Measurements from ENCODE around the gene FUOM.
"Not testable (repeated sequence)": the region's sequence is repeated elsewhere in the genome, so short reads cannot be mapped to it uniquely, and the experiment has no call there.

FUOM gene

DNA sequence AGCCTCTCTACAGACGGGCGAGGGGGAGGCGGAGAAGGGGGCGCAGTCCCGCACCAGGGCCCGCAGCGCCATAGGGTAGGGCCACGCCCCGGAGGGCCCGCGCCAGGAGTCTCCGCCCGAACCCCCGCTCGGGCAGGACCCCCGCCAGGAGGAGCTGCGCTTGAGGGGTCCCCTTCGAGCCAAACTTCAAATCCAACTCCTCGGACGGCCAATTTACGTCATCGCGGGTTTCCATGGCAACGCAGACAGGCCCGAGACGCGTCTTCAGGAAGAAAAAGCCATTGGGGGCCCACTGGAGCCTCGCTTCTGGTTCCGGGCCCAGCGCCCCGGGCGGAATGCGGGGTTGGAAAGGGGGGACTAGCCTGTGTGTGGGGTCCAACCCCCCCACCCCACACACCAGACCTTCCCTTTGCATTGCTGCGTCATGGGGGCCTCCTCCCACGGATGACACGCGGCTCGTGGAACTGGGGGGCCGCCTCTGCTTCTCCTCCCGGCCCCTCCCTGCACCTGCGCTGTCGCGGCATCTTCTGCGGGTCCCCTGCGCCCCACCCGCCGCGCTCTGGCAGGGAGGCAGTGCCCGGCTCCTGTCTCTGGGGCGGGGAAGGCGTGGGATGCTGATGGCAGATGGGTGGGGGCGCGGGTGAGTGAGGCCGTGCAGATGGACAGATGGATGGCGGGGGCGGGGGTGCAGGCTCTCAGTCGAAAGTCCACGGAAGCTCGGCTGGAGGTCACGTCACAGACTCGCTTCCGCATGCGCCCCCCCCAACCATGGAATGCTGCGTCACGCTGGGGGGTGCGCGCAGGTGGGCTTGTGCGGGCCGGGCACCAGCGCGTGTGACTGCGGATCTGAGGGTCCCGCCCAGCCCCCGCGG lies 22.3 kb downstream of the FUOM start:
- in situ Hi-C loops (cut with HindIII; ENCODE audit: low sequenced_read_pairs) = no loop called here

DNA sequence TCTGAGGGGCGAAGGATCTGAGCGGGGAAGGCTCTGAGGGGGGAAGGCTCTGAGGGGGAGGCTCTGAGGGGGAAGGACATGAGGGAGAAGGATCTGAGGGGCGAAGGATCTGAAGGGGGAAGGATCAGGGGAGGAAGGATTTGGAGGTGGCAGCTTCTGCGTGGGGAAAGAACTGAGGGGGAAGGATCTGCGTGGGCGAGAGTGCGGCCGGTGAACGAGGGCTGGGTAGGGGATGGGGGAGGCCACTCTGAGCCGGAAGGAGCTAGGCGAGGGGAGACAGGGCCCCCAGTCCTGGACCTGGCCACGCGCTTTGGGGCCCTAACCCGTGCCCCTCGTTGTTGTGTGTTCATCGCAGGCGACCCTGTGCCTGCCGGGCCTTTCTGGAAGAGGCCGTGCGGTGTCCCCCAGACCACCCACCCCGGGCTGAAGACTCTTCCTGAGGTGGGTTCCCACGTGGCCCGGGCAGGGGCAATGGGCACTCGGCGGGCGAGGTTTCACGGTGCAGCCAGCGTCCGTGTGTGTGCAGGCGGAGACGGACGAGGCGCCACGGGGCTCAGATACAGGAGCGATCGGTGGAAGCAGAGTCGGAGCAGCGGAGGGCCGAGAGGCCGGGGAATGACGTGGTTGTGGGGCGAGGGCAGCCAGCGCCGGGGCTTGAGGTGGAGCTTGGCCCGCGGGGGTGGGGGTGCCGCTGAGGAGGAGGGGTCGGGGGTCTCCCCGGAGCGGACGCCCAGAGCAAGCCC lies 23.1 kb downstream of the FUOM start:
- in situ Hi-C loops (cut with HindIII; ENCODE audit: low sequenced_read_pairs) = no loop called here

DNA sequence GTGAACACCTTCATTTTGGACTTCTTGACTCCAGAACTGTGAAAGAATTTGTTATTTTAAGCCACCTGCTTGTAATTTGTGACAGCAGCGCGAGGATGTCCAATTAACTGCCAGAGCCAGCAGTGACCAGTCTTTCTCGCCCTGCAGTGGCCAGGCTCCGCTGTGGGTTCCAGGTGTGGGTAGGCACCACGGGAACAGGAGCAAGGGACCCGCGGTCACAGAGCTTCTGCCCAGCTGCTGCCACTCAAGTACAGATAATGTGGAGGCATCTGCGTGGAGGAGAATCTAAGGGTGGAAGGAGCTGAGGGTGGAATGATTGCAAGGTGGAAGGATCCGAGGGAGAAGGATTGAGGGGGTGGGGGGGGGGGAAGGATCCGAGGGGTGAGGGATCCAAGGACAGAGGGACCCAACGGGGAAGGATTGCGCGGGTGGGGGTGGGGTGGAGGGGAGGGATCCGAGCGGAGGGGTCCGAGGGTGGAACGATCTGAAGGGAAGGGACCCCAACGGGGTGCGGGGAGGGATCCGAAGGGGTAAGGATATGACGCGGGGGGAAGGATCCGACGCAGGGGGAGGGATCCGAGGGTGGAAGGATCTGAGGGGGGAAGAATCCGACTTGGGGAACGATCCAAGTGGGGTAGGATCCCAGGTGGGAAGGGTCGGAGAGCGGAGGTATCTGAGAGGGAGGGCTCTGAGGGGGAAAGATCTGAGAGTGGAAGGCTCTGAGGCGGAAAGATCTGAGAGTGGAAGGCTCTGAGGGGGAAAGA lies 24.7 kb downstream of the FUOM start:
- in situ Hi-C loops (cut with HindIII; ENCODE audit: low sequenced_read_pairs) = no loop called here

DNA sequence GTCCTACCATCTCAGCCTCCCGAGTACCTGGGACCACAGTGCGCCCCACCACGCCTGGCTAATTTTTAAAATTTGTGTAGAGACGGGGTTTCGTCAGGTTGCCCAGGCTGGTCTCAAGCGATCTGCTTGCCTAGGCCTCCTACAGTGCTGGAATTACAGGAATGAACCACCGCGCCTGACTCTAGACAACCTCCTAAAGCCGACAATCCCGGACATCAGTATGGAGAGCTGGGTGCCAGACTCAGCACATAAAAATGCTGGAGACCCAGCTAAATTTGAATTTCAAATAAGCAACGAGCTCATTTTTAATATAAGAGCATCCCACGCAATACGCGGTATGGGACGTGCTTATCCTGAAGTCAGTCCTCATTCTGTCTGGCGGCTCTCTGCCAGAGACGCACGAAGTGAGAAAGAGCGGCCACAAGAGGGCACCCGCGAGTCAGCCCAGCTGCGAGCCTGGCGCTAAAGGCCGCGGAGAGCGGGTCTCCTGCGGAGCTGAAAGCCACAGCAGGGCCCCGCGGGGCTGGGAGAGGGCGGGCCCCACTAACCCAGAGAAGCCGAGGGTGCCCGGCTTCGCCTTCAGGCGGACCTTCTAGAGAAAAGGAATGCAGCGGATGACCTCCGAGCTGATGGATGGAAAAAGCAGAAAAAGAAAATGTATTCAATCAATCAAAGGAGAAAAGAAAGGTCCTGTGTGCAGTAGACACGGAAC lies 28.2 kb downstream of the FUOM start:
- in situ Hi-C loops (cut with HindIII; ENCODE audit: low sequenced_read_pairs) = no loop called here

DNA sequence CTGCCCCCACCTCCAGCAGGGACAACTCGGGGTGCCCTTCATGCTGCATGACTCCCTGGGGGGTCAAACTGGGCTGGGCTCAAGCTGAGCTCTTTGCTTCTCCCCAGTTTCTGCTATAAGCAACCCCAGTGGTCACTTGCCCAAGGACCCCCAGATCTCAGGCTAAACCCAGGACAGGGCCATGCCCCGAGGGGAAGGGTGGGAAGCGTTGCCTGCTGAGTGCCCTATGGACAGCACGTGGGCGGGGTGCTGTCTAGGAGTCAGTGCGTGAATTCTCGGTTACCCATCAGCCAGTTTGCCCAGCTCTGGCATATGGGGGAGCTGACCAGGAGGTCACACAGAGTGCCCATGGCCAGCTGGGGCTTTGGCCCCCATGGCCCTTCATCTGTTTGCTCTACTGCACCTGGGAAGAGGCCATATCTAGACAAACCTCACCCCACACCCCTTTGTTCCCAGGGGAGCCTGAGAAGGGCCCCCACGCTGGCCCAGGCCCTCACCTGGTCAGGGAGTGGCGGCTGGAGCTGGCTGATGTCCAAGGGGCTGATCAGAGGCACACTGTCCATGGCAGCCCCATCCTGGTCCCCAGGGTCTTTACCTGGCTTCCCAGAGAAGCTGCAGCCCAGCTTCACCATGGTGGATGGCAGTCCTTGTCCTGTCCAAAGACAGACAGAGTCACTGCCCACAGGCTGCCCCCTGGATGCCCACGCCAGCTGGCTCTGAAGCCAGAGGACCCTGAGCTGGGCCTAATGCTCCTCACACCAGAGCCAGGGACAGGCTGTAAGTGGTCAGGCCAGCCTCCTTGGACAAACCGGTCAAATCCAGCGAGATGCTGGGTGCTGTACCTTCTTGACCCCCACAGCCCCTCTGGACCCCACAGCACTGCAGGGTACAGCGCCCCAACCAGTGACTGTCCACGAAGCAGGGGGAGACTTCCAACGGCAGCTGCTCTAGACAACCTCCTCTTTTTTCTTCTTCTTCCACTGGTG lies 29.2 kb downstream of the FUOM start:
- in situ Hi-C loops (cut with HindIII; ENCODE audit: low sequenced_read_pairs) = no loop called here

DNA sequence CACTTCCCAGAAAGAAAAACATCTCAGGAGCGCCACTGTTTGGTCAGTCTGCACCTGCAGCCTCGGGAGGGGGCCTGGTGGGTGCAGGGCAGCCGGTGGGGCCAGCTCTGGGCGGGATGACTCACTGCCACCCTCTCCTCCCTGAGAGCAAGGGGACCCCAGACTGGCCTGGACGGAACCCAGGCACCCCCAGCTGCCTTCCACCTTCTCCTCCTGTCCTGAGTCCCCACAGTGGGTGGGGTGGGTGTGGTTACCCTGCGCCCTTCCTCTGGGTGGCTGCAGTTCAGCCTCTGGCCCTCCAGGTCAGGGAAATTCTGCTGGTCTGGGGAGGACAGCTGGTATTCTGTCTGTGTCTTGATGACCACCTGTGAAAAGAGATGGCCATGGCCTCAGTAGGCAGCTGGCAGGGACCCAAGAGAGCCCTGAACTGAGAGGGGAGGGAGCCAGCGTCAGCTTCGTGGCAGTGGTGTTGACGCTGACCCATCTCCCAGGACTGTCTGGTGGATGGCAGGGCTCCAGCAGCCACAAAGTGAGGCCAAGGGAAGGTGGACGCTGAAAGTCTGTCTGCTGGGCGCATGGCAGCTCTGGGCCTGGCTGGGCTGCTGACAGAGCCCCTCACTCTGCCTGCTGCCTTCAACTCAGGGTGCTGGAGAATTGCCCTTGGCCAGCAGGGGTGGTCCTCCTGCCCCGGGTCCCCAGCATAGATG lies 30.0 kb downstream of the FUOM start:
- in situ Hi-C loops (cut with HindIII; ENCODE audit: low sequenced_read_pairs) = no loop called here

DNA sequence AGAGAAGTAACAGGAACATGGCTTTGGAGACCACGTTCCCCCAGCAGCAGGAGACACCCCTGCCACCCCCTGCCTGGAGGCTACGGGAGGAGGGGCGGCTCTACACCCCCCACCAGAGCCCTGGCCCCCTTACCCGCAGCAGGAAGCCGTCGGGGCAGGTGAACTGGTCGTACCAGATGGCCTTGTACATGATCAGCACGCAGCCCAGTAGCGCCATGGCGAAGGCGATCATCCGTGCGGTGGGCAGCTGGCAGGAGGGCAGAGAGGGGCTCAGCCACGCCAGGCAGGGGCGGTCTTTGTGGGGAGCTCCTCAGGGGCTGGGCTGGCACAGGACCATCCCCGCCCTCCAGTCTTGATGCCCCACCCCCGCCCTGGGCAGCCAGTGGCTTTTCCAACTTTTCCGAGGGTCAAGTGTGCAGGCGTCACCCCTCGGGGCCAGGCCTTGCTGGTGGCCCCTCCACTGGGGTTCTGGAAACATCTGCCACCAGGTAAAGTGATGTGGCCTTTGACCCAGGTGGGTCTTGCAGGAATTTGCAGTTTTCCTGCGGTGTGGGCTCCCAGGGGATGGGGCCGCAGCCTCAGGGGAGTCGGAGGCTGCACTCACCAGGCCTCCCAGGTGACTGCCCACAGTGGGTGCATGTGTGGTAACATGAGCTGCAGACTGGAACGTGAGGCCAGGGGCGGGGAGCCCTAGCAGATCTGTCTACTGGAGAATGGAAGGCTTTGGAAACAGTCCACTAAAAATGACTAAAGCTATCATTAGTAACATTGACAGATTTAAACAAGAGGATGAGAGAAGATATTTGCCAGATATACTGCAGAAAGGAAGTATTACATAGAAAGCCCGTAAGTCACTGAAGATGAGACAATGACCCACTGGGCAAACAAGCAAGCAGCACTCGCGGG lies 30.8 kb downstream of the FUOM start:
- in situ Hi-C loops (cut with HindIII; ENCODE audit: low sequenced_read_pairs) = no loop called here

DNA sequence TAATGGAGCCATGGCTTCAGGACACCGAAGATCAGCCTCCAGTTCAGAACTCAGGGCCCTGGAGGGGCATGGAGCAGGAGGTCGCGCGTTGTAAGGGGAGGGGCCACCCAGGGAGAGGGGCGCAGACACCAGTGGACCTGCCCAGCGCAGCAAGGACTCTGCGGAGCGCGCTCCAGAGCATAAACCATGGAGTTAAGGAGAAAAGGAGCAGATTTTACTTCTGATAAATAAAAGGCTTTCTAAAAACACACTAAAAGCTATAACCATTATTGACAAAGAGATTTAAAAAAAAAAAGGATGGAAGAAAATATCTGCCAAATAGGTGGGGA lies 31.6 kb downstream of the FUOM start:
- in situ Hi-C loops (cut with HindIII; ENCODE audit: low sequenced_read_pairs) = no loop called here

DNA sequence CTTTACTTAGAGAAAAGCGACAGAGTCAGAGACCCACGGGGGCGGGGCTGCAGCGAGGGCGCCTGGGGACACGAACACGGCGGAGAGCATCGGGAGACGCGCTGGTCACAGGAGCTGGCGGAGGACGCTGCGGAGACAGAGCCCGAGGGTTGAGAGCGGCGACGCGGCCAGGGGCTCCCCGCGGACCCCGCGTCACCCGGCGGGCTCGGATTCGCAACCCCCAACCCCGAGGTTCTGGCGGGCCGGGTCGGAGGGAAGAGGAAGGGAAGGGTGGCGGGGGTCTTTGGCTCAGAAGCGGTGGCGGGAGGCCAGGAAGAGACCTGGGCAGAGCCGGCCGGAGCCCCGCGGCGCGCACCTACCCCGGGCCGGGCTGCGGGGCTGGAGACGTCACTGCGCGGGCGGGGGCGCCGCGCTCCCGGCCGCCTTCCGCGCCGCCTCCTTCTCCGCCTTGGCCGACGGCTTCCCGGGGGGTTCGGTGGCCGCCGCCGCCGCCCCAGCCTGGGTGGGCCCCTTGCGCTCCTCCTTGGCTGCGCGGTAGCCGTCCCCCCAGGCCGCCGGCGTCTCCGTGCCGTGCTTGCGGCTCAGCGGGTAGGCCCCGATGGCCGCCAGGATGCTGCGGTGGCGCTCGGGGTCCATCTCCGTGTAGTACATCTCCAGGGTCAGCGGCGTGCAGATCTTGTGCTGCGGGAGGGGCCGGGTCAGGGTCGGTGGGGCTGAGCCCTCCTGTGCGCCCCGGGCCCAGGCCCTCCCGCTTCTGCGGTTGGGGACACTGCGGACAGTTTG lies 32.2 kb downstream of the FUOM start:
- in situ Hi-C loops (cut with HindIII; ENCODE audit: low sequenced_read_pairs) = no loop called here

DNA sequence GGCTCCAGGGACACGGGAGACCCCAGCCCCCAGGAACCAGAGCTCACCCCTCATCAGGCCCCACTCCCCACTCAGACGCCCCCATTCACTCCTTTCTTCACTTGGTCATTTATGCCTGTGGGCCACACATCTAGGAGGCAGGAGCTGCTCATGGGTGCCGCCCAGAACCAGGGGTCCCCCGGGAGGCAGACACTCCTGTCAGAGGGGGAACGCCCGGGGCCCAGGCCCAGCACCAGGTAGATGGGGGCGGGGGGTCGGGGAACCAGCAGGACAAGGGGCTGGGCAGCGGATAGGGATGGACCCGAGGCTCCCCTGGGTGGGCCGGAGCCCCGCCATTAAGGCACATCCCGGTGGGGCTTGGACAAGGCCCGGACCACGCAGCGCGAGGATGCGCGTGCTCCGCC lies 33.0 kb downstream of the FUOM start:
- in situ Hi-C loops (cut with HindIII; ENCODE audit: low sequenced_read_pairs) = no loop called here

DNA sequence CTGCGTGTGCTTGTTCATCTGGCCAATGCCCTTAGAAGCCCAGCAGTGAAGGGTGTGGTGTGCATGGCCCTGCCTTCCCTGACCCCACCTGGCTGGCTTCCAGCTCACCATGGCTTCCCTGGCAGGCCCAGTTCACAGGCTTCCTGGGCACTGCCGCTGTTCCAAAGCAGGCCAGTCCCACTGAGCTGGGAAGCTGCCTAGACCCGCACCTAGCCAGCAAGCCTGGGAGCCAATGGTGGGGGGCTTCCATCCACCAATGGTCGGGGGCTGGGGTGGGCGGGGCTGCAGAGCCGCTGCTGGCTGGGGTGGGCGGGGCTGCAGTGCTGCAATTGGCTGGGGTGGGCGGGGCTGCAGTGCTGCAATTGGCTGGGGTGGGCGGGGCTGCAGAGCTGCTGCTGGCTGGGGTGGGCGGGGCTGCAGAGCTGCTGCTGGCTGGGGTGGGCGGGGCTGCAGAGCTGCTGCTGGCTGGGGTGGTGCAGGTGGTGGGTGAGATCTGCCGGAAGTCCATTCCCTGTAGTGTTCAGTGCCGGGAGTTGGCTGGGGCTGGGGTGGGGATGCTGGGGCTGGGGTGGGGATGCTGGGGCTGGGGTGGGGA lies 33.5 kb downstream of the FUOM start:
- in situ Hi-C loops (cut with HindIII; ENCODE audit: low sequenced_read_pairs) = no loop called here

DNA sequence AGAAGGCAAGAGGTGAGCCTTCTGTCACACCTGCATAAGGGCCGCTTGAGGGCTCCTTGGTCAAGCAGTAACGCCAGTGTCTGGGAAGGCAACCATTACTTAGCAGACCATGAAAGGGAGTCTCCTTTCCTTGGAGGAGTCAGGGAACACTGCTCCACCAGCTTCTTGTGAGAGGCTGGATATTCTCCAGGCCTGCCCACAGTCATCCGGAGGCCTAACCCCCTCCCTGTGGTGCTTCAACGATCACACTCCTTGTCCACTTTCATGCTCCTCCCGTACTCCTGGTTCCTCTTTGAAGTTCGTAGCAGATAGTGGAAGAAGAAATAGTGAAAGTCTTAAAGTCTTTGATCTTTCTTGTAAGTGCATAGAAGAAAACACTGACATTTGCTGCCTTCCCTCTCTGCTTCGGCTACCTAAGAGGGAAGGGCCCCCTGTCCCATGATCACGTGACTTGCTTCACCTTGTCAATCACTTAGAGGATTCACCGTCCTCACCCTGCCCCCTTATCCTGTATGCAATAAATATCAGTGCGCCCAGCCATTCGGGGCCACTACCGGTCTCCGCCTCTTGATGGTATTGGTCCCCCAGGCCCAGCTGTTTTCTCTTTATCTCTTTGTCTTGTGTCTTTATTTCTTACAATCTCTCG lies 35.6 kb downstream of the FUOM start:
- in situ Hi-C loops (cut with HindIII; ENCODE audit: low sequenced_read_pairs) = not testable (repeated sequence)

DNA sequence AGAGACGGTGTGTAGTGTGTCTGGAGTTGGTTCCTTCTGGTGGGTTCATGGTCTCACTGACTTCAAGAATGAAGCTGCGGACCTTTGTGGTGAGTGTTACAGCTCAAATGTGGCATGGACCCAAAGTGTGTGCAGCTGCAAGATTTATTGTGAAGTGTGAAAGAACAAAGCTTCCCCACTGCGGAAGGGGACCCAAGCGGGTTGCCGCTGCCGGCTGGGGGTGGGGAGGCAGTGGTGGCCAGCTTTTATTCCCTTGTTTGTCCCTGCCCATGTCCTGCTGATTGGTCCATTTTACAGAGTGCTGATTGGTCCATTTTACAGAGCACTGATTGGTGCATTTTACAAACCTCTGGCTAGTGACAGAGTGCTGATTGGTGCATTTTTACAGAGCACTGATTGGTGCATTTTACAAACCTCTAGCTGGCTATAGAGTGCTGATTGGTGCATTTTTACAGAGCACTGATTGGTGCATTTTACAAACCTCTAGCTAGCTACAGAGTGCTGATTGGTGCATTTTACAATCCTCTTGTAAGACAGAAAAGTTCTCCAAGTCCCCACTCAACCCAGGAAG lies 36.9 kb downstream of the FUOM start:
- in situ Hi-C loops (cut with HindIII; ENCODE audit: low sequenced_read_pairs) = not testable (repeated sequence)

DNA sequence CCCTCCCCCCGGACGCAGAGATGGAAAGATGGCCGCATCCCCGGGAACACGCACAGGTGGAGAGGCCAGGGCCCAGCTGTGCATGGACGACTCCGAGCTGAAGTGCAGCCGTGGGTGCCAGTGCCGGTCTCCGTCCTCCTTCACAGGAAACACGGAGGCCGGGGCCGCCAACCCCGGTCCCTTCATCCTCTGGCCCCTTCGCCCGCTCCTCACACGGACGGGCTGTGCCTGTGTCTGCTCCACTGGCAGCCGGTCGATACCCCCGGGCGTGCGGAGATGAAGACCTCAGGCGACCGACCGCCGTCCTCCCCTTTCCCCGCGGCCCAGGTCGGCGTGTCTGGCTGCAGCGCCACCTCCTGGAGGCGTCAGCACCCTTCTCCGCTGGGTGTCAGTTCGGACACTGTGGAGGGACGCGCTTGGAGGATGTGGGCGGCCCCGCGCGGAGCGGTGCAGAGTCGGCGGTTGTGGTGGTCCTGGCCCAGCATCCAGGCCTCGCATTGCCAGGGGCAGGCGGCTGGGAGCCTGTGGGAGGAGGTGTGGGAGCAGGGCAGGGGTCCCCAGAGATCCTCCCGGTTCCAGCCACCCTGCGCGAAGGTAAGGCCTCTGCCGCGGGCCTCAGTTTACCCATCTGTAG lies 39.2 kb downstream of the FUOM start:
- in situ Hi-C loops (cut with HindIII; ENCODE audit: low sequenced_read_pairs) = no loop called here

DNA sequence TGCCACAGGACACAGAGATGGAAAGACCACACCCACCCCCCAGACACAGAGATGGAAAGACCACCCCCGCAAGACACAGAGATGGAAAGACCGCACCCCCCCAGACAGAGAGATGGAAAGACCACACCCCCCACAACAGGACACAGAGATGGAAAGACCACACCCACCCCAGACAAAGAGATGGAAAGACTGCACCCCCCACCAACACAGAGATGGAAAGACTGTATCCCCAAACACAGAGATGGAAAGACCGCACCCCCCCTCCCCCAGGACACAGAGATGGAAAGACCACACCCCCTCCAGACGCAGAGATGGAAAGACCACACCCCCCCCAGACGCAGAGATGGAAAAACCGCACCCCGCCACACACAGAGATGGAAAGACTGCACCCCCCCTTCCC lies 41.1 kb downstream of the FUOM start:
- in situ Hi-C loops (cut with HindIII; ENCODE audit: low sequenced_read_pairs) = no loop called here

DNA sequence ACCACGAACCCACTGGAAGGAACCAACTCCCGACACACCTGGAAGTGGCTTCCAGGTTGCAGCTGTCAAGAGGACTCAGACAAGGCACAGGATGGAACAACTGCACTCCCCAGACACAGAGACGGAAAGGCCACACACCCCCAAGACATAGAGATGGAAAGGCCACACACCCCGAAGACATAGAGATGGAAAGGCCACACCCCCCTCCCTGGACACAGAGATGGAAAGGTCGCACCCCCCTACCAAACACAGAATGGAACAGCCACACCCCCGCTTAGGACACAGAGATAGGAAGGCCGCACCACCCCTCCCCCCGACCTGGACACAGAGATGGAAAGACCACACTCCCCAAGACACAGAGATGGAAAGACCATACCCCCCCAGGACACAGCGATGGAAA lies 41.6 kb downstream of the FUOM start:
- in situ Hi-C loops (cut with HindIII; ENCODE audit: low sequenced_read_pairs) = no loop called here

All from DLD1 (cell line).